Measurements from ENCODE around the gene PAK1IP1.
"Not testable (repeated sequence)": the region's sequence is repeated elsewhere in the genome, so short reads cannot be mapped to it uniquely, and the experiment has no call there.

PAK1IP1 gene

DNA sequence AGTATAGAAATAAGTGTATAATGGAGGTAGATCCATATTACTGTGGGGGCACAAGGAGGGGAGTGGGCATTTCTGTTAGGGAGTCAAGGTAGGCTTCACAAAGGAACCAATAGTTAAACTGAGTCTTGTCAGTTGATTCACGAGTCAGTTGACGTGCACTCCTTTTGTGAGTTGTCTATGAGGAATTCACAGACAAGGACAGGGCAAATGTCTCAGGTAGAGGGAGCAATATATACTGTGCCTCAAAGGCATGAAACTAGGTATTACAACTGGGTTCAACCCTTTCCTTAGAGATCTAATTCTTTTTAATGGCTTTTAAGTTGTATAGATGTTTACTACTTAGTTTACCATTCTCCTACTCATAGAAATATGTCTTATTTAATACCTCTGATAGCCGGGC lies 39.1 kb downstream of the PAK1IP1 start:
- peak in 1 of 42 donors; percentile 4 for DNase-seq
- intact Hi-C loops (cut with DNase I), result no loop called here

GRCh38 chr6:10736731-10737130 lies 42.0 kb downstream of the PAK1IP1 start:
- intact Hi-C loops (cut with DNase I), result no loop called here
- DNase-seq, result no peak

GRCh38 chr6:10740061-10740460 lies 45.3 kb downstream of the PAK1IP1 start:
- intact Hi-C loops (cut with DNase I), result no loop called here
- no peak for DNase-seq

DNA sequence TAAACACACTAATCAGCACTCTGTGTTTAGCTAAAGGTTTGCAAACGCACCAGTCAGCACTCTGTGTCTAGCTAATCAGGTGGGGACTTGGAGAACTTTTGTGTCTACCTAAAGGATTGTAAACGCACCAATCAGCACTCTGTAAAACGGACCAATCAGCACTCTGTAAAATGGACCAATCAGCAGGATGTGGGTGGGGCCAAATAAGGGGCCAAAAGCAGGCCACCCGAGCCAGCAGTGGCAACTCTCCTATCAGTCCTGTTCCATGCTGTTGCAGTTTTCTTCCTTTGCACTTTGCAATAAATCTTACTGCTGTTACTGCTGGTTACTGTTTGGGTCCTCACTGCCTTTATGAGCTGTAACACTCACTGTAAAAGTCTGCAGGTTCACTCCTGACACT lies 46.9 kb downstream of the PAK1IP1 start:
- intact Hi-C loops (cut with DNase I); DNase-seq: not testable (repeated sequence)

DNA sequence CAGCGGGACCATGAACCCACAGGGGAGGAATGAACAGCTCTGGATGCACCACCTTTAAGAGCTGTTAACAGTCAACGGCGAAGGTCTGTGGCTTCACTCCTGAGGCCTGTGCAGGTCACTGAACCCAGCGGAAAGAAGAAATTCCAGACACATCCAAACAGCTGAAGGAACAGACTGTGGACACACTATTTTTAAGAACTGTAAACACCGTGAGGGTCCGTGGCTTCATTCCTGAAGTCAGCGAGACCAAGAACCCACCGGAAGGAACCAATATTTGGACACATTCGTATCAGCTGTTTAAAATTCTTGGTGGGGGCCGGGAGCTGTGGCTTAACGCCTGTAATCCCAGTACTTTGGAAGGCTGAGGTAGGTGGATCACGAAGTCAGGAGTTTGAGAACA lies 47.5 kb downstream of the PAK1IP1 start:
- intact Hi-C loops (cut with DNase I), result no loop called here

GRCh38 chr6:10743515-10743914 lies 48.7 kb downstream of the PAK1IP1 start:
- no peak for DNase-seq
- intact Hi-C loops (cut with DNase I), result no loop called here

More for the DNA sequence above, 47.5 kb downstream of the PAK1IP1 start:
- no peak for DNase-seq

GRCh38 chr6:10745116-10745515 lies 50.3 kb downstream of the PAK1IP1 start:
- peak in 15 of 42 donors; percentile 8 to 62 (median 29) for DNase-seq
- intact Hi-C loops (cut with DNase I), result no loop called here

DNA sequence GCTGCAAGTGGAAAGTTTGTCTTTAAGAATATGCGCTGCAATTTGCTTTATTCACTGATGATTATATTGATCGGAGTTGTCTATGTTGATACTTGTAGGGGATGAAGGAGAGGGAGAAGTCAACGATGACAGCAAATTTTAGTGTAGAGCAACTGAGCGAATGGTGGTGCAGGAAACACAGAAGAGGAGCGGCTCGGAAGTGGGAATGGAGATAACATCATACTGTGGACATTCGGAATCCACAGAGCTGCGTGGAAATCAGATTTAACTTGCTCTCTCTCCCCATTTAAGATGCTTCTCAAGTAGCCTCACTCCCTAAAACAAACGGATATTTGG lies 52.1 kb downstream of the PAK1IP1 start:
- intact Hi-C loops (cut with DNase I), result loop anchor here (1.0 to 2.0 kb wide), 2 partner anchors 24 to 53 kb away; partner anchors contain the start of genes C6orf52, PAK1IP1 and TMEM14C
- DNase-seq, result peak in 5 of 42 donors; percentile 13 to 32 (median 18)

- intact Hi-C loops (cut with DNase I), result loop anchor here (1.0 to 2.0 kb wide), 2 partner anchors 25 to 53 kb away; partner anchors contain the start of genes C6orf52, PAK1IP1 and TMEM14C
- DNase-seq, result peak; percentile 97 to 100 (median 99)
Measured at GRCh38 chr6:10747251-10747972, 52.6 kb downstream of the PAK1IP1 start, which contains the start of gene TMEM14B. TMEM14B (plus strand) TSS chr6:10747805; CDS start chr6:10749246, 1,441 bp downstream.

GRCh38 chr6:10749734-10750133 lies 55.0 kb downstream of the PAK1IP1 start:
- intact Hi-C loops (cut with DNase I), result no loop called here
- no peak for DNase-seq

GRCh38 chr6:10750568-10750967 lies 55.8 kb downstream of the PAK1IP1 start:
- DNase-seq; intact Hi-C loops (cut with DNase I): not testable (repeated sequence)

DNA sequence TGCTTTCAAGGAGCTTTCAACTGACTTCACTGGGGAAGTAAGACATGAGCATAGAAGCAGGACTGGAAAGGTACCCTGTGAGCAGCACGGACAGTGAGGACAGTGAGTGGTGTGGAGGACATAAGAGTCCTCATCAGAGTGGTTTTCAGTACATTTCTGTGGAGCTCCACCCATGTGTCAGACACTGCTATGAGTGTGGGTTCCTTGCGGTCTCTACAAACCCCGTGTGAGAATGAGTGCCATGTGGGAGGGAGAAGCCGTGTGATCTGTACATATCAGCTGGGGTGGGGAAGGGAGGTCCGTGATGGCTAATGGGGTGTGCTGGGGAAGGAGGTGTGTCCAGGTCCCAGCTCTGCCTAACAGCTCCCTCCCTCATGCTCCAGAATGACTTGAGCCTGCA lies 57.0 kb downstream of the PAK1IP1 start:
- DNase-seq; intact Hi-C loops (cut with DNase I): not testable (repeated sequence)

GRCh38 chr6:10756085-10756484 lies 61.3 kb downstream of the PAK1IP1 start:
- intact Hi-C loops (cut with DNase I), result no loop called here
- no peak for DNase-seq

Measured in head of caudate nucleus (tissue), 42 donors.